ENCODE measurements around the gene MYO9A.

DNA sequence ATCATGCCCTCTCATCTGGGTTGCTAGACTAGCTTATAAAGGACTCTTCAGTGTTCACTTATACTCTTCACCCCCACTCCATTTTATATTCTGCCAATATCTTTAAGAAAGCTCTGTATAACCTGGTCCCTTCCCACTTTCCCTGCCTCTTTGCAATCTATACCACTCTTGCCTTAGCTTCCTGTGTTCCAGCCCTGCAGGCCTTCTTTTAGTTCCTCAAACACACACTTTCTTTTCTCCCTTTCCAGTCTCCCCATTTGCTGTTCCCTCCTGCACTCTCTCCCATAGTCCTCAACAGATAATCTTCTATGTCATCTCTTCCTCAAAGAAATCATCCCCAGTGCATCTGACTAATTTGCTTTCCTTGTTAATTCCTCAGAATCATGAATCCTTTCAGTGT lies 29.0 kb upstream of the MYO9A start:
- TF ChIP-seq GATA2 (IDR thresholded peaks at IDR 0.05; ENCODE audit: low read depth, low read length) = no peak
- no peak for TF ChIP-seq GATA3 (IDR thresholded peaks at IDR 0.05; ENCODE audit: low read depth, low read length)

Data from SH-SY5Y (cell line).